OCI-LY7 (cell line): ENCODE measurements around the gene RBP3. TPM values are rescaled to one million over a fixed set of nuclear protein-coding genes. Genes with fewer than 3 reads are reported as not detected.

Experiments used
- BruUV-seq: library from RNA; stranded (reverse); fragments of 400-500 nt; replicated peaks from 2 replicates; lab custom pipeline; 2021; lab: Mats Ljungman, UMichigan
- CTCF ChIA-PET: fragments of 300-600 bp; sonication (Branson Sonifier 250); formaldehyde crosslinking; loops from one replicate; lab custom pipeline; 2022; ENCODE audit warnings: antibody characterized with exemption; ENCODE audit not compliant: unreplicated experiment; lab: Charles Lee
- POLR2A ChIA-PET: fragments of 300-600 bp; sonication (Branson Sonifier 250); formaldehyde crosslinking; loops from one replicate; lab custom pipeline; 2022; ENCODE audit warnings: antibody characterized with exemption; lab: Charles Lee
- DNase-seq: peaks from one replicate; pipeline ENCODE4 v3.0.0-alpha.2; 2015; ENCODE audit warnings: low spot score
- H2AFZ ChIP-seq: fragments of 200-600 bp; sonication (generic), shearing (Covaris generic); 2 replicates; pipeline ENCODE4 v1.6.1; 2014; ENCODE audit warnings: mild to moderate bottlenecking, antibody characterized with exemption, low read length, moderate library complexity
- H3K27ac ChIP-seq: fragments of 200-600 bp; sonication (generic); 2 replicates; pipeline ENCODE4 v1.5.1; 2014; ENCODE audit warnings: mixed run types, low read depth, mild to moderate bottlenecking, moderate library complexity, low read length, inconsistent platforms; ENCODE audit not compliant: poor library complexity, severe bottlenecking
- H3K36me3 ChIP-seq: fragments of 200-600 bp; sonication (generic); 2 replicates; pipeline ENCODE4 v1.6.1; 2014; ENCODE audit warnings: mild to moderate bottlenecking, antibody characterized with exemption, low read length, moderate library complexity, mixed read lengths; ENCODE audit not compliant: insufficient read depth
- H3K4me1 ChIP-seq: fragments of 200-600 bp; sonication (generic); 2 replicates; pipeline ENCODE4 v1.5.1; 2014; ENCODE audit warnings: mild to moderate bottlenecking, low read length; ENCODE audit not compliant: insufficient read depth, poor library complexity, severe bottlenecking
- H3K4me2 ChIP-seq: fragments of 200-600 bp; sonication (generic); 2 replicates; pipeline ENCODE4 v1.6.1; 2014; ENCODE audit warnings: mild to moderate bottlenecking, low read length
- H3K4me3 ChIP-seq: fragments of 200-600 bp; sonication (generic); 2 replicates; pipeline ENCODE4 v1.5.1; 2014; ENCODE audit warnings: mild to moderate bottlenecking, low read depth, low read length; ENCODE audit not compliant: poor library complexity, severe bottlenecking
- H3K79me2 ChIP-seq: fragments of 200-600 bp; sonication (generic); 2 replicates; pipeline ENCODE4 v1.6.1; 2016; ENCODE audit warnings: low read depth, mild to moderate bottlenecking, low read length, moderate library complexity, mixed read lengths; ENCODE audit not compliant: insufficient read depth
- H3K9me2 ChIP-seq: fragments of 200-600 bp; sonication (generic); 2 replicates; pipeline ENCODE4 v1.6.1; 2016; ENCODE audit warnings: mild to moderate bottlenecking, low read length, mixed read lengths; ENCODE audit not compliant: insufficient read depth
- H3K9me3 ChIP-seq: fragments of 200-600 bp; sonication (generic); 2 replicates; pipeline ENCODE4 v1.6.1; 2014; ENCODE audit warnings: mild to moderate bottlenecking, mixed run types, low read length, mixed read lengths
- H4K20me1 ChIP-seq: fragments of 200-600 bp; sonication (generic); 2 replicates; pipeline ENCODE4 v1.6.1; 2014; ENCODE audit warnings: mild to moderate bottlenecking, antibody characterized with exemption, low read length, moderate library complexity, mixed read lengths; ENCODE audit not compliant: insufficient read depth
- CTCF ChIP-seq: fragments of 200-600 bp; sonication (generic); conservative IDR thresholded peaks from 2 replicates; pipeline ENCODE4 v1.5.1; 2014; ENCODE audit warnings: mild to moderate bottlenecking, antibody characterized with exemption, low read length, moderate library complexity, mixed read lengths
- EZH2phosphoT487 ChIP-seq: fragments of 200-600 bp; sonication (generic); IDR thresholded peaks from 2 replicates; pipeline ENCODE4 v1.6.1; 2018; ENCODE audit warnings: low read depth, borderline replicate concordance, mild to moderate bottlenecking, mixed run types, antibody characterized with exemption, low read length, moderate library complexity, mixed read lengths
- intact Hi-C: fragments of 100-400 bp; cut with micrococcal nuclease; formaldehyde crosslinking; loops from one replicate; pipeline ENCODE4 v1.10.0; 2022; ENCODE audit not compliant: unreplicated experiment
- total RNA-seq, 2 experiments: library from RNA; depleted of rRNA in 1 of 2; stranded (reverse); fragments of >200 nt in 1 of 2; shearing (Covaris generic) in 1 of 2; gene quantifications; 2 replicates each; pipeline ENCODE4 v1.2.3, GENCODE V29; 2014 to 2022

Gene RBP3
- total RNA-seq, 2 experiments from 2014 or later: not detected

GRCh38 chr10:47321521-47322195, 26.5 kb upstream of the RBP3 start:
- Histone ChIP-seq H3K4me3 (no peak overlapping the region), H3K4me2 (no peak overlapping the region), H3K9me2 (no peaks in the 10 kb centered on the region), H2AFZ (no peak overlapping the region), H4K20me1 (no peaks in the 10 kb centered on the region), H3K36me3 (no peaks in the 10 kb centered on the region), H3K4me1 (no peaks in the 10 kb centered on the region), H3K79me2 (no peaks in the 10 kb centered on the region), H3K9me3 (no peaks in the 10 kb centered on the region), H3K27ac (no peak overlapping the region)
- intact Hi-C loops: no loop called here
- POLR2A ChIA-PET: no interaction called here
- CTCF ChIA-PET: interaction anchor here (1.0 kb wide), 1 partner anchor 77 kb away, joined by 3 read pairs; no protein-coding TSS in a partner anchor
- TF ChIP-seq EZH2phosphoT487: no peak
- no peak for TF ChIP-seq CTCF
- no TSS peak for BruUV-seq
- no peak for DNase-seq

GRCh38 chr10:47322300-47323061, 25.7 kb upstream of the RBP3 start, which contains the start of gene GDF2:
TSS of gene GDF2 (plus strand) at chr10:47322454. CDS start at chr10:47322669, 215 bp downstream.
- no peaks in the 10 kb centered on the region for H3K9me3 ChIP-seq
- no peak within 1 kb of the TSS for H2AFZ ChIP-seq
- H3K9me2 ChIP-seq: no peaks in the 10 kb centered on the region
- intact Hi-C loops: no loop called here
- H3K27ac ChIP-seq: no peak within 1 kb of the TSS
- TF ChIP-seq EZH2phosphoT487: no peak
- TF ChIP-seq CTCF: no peak
- no peaks in the 10 kb centered on the region for H3K4me1 ChIP-seq
- H3K4me3 ChIP-seq: no peak within 1 kb of the TSS
- no peaks in the 10 kb centered on the region for H3K79me2 ChIP-seq
- no TSS peak for BruUV-seq
- H4K20me1 ChIP-seq: no peaks in the 10 kb centered on the region
- no peaks in the 10 kb centered on the region for H3K36me3 ChIP-seq
- DNase-seq: no peak
- POLR2A ChIA-PET: no interaction called here
- no peak within 1 kb of the TSS for H3K4me2 ChIP-seq
- CTCF ChIA-PET: no interaction called here
